GM10266 (cell line): ENCODE measurements around the gene AKT3.
"Not testable (repeated sequence)": the region's sequence is repeated elsewhere in the genome, so short reads cannot be mapped to it uniquely, and the experiment has no call there.

ENCODE experiments used
- DNase-seq: peaks from one replicate; pipeline ENCODE4 v3.0.0; 2012; ENCODE audit errors: extremely low spot score
- TF ChIP-seq, protein P1 (sequence below): IDR thresholded peaks from 2 replicates; pipeline ENCODE4 v1.5.1; 2012; ENCODE audit warnings: mild to moderate bottlenecking, low read depth; ENCODE audit not compliant: control insufficient read depth, insufficient read depth; ENCODE audit errors: missing control alignments

Gene AKT3

DNA sequence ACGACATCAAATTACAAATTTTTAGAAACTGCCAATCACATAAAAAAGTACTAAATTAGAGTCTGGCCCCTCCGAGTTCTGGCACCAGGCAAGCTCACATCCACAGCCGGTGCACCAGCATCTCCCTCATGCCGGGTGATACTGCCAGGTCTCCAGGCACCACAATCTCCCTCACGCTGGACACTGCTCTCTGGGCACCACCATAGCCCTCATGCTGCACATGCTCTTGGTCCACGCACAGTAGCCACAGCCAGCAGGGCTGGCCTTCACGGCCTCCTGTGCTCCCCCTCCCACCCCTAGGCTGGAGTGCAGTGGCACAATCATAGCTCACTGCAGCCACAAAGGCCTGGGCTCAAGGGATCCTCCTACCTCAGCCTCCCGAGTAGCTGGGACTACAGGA lies 65.5 kb downstream of the AKT3 start:
- DNase-seq, result no peak
- TF ChIP-seq, protein P1, sequence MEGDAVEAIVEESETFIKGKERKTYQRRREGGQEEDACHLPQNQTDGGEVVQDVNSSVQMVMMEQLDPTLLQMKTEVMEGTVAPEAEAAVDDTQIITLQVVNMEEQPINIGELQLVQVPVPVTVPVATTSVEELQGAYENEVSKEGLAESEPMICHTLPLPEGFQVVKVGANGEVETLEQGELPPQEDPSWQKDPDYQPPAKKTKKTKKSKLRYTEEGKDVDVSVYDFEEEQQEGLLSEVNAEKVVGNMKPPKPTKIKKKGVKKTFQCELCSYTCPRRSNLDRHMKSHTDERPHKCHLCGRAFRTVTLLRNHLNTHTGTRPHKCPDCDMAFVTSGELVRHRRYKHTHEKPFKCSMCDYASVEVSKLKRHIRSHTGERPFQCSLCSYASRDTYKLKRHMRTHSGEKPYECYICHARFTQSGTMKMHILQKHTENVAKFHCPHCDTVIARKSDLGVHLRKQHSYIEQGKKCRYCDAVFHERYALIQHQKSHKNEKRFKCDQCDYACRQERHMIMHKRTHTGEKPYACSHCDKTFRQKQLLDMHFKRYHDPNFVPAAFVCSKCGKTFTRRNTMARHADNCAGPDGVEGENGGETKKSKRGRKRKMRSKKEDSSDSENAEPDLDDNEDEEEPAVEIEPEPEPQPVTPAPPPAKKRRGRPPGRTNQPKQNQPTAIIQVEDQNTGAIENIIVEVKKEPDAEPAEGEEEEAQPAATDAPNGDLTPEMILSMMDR, result no peak

DNA sequence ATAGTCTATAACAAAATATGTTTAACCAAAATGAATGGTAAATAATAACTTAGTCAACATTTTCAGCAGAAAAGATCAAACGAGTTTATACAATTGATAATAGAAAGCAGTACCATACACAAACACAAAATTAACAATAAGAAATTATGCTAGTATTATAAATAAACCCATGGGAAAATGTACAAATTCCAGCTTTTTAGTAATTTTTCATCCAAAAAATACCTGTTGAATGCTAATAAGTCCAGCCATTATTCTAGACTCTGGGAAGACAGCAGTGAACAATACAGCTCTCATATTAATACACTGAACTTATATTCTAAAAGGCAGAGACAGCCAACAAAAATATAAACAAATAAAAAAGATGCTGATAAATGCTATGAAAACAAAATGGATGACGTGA lies 66.3 kb downstream of the AKT3 start:
- DNase-seq, result no peak
- TF ChIP-seq, protein P1, result no peak

DNA sequence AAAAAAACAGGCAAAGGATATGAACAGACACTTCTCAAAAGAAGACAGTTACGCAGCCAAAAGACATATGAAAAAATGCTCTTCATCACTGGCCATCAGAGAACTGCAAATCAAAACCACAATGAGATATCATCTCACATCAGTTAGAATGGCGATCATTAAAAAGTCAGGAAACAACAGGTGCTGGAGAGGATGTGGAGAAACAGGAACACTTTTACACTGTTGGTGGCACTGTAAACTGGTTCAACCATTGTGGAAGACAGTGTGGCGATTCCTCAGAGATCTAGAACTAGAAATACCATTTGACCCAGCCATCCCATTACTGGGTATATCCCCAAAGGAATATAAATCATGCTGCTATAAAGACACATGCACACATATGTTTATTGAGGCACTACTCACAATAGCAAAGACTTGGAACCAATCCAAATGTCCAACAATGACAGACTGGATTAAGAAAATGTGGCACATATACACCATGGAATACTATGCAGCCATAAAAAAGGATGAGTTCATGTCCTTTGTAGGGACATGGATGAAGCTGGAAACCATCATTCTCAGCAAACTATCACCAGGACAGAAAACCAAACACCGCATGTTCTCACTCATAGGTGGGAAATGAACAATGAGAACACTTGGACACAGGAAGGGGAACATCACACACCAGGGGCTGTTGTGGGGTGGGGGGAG lies 77.5 kb downstream of the AKT3 start:
- DNase-seq, result not testable (repeated sequence)

DNA sequence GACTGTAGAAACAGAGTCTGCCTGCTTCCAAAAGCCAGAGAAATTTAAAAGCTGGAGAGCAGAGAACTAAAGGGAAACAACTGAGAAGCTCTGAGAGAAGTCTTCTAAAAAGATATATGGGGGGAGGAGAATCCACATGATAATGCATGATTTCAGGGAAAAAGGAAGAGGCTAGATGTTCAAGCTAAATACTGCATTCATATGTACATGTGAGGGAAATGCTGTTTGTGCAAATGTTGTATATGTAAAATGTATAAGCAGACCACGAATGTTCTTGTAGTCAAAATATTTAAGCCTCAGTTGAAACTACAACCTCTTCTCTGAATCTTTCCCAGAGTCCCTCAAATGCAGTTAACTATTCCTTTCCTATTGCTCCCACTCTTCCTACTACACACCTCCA lies 79.2 kb downstream of the AKT3 start:
- DNase-seq, result no peak

DNA sequence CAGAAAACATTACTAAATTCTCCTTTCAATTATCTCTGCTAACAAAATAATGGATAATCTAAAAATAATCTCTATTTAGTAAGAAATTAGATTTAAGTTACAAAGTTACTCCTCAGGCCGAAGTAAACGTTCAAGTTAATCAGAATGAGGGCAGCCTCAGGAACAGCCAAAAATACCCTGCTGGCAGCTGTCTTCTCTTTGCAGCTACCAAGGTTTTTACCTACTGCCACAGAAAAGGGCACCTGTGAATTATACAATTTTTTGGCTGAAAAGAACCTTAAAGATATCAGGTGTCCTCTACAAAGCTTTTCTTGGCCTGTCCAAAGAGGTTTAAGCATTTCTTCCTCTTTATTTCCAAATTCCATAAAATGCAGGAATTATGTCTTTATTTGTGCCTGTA lies 84.4 kb downstream of the AKT3 start:
- no peak for DNase-seq
- TF ChIP-seq, protein P1, result no peak

More for the DNA sequence above, 79.2 kb downstream of the AKT3 start:
- TF ChIP-seq, protein P1, result no peak

DNA sequence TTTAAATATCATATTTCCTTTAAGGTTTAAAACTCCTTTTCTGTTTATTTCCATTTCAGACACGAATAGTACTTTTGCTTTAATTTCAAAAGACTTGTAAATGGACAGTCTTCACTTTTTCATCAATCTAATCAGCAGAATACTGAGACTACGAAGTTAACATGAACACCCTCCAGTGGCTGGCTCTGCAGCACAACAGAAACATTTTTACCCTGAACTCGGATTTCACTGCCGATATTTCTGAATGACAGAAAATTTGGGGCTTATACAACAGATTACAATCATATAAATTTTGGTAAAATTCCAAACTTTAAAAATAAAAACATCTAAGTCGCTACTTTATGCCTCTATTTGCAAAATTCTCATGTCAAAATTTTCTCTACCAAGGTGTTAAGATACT lies 86.2 kb downstream of the AKT3 start:
- DNase-seq, result no peak
- TF ChIP-seq, protein P1, result no peak

DNA sequence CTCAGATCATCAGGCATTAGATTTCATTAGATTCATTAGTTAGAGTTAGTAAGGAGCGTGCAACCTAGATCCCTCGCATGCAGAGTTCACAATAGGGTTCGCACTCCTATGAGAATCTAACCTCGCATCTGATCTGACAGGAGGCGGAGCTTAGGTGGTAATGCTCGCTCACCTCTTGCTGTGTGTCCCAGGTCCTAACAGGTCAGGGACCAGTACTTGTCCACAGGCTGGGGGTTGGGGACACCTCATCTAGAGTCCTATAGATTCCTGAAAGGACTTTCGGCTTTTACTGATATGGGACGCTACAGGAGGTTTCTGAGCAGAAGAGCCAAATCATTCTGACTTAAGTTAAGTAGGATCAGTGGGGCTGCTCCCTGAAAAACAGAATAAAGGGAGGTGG lies 91.4 kb downstream of the AKT3 start:
- TF ChIP-seq, protein P1, result no peak
- no peak for DNase-seq

DNA sequence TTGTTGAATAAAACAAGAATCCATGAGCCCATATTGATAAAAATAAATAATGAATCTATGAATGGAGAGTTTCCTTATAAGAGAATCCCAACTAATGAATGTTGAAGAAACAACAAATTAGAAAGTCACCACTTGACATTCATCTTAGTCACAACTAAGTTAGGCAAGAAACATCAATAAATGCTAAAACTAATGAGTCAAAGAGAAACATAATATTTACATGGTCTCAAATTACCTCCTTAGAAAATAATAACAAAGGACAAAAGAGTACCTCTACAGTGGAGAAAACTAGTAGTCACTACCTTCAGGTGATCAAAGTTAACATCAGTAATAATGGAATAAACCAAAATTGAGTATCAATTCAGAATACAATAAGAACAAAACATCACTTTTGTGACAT lies 93.5 kb downstream of the AKT3 start:
- TF ChIP-seq, protein P1, result no peak
- no peak for DNase-seq
